Heart left ventricle (tissue), 13 donors: ENCODE data around the gene SYK.

ENCODE experiments used
- POLR2A ChIP-seq, 2 donors: fragments of 450-650 bp; IDR thresholded peaks; one replicate each; pipeline ENCODE4 v1.6.1; 2017; ENCODE audit warnings: antibody characterized with exemption in 2 of 2, mild to moderate bottlenecking in 2 of 2, moderate library complexity in 2 of 2
- TF ChIP-seq, protein P1 (sequence below), 12 donors: fragments of 200-600 bp; sonication (generic) in 4 of 12; IDR thresholded peaks; one replicate each; pipeline versions ENCODE4 v1.5.0 to v1.8.0; 2018 to 2022; ENCODE audit warnings: antibody characterized with exemption in 12 of 12, mild to moderate bottlenecking in 5 of 12
- donor health status: ischemic (EF 13 %, LVEDD 7.1; RV severe dilation, severe dysfunction).
- donor health status: DM: no; HTN: yes; CAD: no.
- donor health status: DM: no; HTN: no; CAD: no.
- donor health status: ischemic (EF 25% LVEDD 6.9; RV normal size, moderate dysfunction).
- donor health status: ischemic (EF 25% LVEDD 5.7; RV mildly dilated, moderate dysfunction).
- donor health status: ischemic (EF 35%, LVEDD 5.7; RV mildly dilated, moderate dysfunction).
- donor health status: nonischemic (EF 11% LVEDD 7.7; RV severe dilation, severe dysfunction).
- donor health status: DM: yes; HTN: yes; CAD: no.
- donor health status: PGD.
- donor health status: ischemic (EF 29% LVEDD 5.4; RV normal size, mild dysfunction).
- donor health status: nonischemic (EF 23%, LVEDD 6.1; RV moderate dilation, normal function).

DNA sequence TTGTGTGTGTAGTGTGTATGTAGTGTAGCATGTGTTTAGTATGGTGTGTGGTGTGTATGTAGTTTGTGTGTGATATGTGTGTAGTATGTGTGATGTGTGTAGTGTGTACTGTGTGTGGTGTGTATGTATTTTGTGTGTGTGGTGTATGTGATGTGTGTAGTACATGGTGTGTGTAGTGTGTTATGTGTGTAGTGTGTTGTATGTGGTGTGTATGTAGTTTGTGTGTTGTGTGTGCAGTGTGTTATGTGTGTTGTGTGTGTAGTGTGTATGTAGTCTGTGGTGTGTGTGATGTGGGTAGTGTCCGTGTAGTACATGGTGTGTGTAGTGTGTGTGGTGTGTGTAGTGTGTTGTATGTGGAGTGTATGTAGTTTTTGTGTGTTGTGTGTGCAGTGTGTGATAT is 40.0 kb downstream of the SYK start:
- TF ChIP-seq, protein P1, sequence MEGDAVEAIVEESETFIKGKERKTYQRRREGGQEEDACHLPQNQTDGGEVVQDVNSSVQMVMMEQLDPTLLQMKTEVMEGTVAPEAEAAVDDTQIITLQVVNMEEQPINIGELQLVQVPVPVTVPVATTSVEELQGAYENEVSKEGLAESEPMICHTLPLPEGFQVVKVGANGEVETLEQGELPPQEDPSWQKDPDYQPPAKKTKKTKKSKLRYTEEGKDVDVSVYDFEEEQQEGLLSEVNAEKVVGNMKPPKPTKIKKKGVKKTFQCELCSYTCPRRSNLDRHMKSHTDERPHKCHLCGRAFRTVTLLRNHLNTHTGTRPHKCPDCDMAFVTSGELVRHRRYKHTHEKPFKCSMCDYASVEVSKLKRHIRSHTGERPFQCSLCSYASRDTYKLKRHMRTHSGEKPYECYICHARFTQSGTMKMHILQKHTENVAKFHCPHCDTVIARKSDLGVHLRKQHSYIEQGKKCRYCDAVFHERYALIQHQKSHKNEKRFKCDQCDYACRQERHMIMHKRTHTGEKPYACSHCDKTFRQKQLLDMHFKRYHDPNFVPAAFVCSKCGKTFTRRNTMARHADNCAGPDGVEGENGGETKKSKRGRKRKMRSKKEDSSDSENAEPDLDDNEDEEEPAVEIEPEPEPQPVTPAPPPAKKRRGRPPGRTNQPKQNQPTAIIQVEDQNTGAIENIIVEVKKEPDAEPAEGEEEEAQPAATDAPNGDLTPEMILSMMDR (IDR thresholded peaks at IDR 0.05) = no peak
- TF ChIP-seq POLR2A (IDR thresholded peaks at IDR 0.05) = no peak
